Measurements from ENCODE around the gene CACNA1D.
"Not testable (repeated sequence)": the region's sequence is repeated elsewhere in the genome, so short reads cannot be mapped to it uniquely, and the experiment has no call there.

The CACNA1D gene

DNA sequence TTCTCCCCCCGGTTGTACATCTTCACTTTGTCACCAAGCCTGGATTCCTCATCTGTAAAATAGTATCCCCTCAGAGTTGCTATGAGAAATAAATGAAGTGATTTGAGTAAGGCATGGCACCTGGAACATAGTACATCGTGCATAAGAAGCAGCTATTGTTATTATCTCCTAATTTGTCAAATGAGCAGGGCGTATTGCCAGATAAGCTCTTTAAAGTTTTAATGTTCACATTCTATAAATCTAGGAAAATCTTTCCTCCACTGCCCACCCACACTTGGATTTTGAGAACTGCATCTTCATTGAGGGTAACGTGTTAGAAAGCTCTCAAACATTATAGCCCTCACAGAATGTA lies 32.3 kb downstream of the CACNA1D start:
- DNase-seq (ENCODE audit: low read depth in 2 of 2) = no peak

DNA sequence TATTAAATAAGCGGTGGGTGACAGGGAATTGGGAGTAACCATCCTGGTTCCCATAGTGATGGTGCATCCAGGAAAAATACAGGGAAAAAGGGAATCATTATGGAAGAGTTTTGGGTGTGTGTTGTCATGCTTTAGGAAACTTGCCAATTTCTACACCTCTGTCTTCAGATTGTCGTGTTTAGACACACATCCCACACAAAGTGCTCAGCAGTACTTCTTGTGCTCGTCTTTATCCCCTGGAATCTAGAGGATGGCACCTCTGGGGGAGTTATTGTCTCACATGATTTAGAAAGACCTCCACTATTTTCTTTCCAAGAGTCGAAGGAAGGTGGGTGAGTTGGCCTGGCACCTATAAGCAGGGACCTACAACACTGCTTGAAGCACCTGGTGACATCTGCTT lies 35.8 kb downstream of the CACNA1D start:
- DNase-seq (ENCODE audit: low read depth in 2 of 2) = no peak

DNA sequence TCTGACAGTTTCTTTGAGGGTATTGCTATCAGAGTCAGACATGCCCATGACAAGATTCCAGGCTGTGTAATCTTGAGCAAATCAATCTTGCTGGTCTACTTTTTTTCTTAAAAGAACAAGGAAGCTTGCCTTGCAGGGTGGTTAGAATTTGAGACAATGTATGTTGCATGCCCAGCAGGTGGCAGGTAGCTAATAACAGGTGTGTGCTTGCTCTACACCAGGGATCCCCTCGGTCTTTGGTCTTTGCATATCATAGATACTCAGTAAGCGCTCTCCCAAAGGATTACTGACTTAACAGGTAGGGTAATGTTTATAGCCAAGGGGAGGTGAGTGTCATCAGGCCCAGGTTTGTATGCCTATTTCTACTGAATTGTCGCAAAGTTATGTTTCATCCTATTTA lies 37.3 kb downstream of the CACNA1D start:
- no peak for DNase-seq (ENCODE audit: low read depth in 2 of 2)

DNA sequence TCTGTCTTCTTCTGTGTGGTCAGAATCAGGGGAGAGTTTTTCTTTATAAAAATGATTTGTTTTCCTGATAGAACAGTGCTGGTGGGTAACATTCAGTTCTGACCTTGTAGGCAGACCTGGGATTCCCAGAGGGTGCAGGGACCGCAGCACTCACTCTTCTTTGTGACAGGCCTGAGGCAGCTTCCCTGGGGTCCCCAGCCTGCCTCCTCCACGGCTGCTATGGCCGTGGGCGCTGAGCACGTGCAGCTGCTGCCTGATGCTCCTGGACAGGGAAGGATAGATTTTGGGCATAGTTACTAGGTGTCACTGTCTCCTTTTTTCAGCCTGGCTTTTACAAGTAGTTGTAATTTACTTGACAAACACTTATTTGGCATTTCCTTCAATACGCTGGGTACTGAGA lies 39.1 kb downstream of the CACNA1D start:
- no peak for DNase-seq (ENCODE audit: low read depth in 2 of 2)

DNA sequence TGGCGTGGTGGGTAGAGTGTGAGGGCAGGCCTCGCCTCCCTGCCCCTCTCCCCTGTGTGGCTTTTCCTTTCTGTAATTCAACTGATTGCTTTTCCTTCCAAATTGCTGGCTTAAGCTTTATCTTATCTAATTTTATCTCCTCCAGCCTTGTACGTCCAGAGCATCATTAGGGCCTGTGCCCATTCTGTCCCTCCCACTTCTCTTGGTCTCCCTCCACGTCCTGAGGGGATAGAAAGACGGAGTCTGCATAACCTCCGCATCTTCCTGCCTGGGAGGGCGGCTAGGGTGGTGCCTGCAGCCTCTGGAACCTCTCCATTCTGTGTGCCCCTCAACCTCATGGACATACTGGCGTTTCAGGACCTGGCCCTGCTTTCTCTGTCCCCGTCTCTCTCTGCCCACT lies 39.8 kb downstream of the CACNA1D start:
- no peak for DNase-seq (ENCODE audit: low read depth in 2 of 2)

DNA sequence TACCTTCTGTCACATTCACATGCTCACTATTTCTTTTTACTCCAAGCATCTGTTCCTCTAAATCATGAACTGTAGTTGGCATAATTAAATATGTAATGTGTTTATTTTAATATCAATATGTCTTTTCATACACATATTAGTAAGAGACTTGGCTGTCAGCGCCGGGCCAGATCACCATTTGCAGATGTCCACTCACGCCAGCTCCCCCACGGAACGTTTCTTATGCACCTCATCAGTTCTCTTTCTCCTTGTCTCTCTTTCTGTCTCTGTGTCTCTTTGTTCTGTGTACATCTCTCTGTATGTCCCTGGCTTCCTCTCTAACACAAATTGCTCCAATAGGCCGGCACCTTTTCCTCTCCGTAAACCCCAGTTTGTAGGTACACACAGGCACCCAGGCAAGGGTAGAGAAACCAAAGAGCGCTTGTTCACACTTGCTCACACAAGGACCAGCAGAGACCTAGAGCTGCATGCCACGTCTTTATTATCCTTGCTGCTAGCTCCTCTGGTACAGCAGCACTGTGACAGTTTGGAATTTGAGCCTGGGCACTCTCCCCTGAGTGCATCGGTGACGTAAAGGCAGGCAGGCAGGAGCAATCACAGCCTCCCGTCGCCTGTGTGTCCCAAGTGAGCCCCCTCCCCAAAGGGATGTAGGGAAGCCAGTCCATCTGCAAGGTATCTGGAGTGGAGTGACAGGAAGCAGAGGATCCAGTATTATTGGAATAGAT lies 40.4 kb downstream of the CACNA1D start:
- DNase-seq (ENCODE audit: low read depth in 2 of 2) = no peak

DNA sequence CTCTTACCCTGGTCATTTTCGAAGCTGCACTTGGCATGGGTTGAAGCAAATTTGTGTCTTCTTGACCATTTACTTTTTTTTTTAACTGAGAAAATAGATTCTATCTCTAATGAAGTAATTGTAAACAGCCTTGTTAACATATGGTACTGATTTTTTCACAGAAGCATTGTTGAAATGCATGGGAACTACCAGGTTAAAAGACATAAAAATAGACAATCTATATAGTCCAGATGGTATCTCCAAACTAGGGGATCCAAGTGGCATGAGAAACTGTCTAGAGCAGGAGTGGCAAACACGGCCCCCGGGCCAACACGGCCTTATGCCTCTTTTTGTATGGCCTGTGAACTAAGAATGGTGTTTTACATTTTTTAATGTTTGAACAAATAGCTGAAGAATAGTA lies 41.9 kb downstream of the CACNA1D start:
- DNase-seq (ENCODE audit: low read depth in 2 of 2) = no peak

DNA sequence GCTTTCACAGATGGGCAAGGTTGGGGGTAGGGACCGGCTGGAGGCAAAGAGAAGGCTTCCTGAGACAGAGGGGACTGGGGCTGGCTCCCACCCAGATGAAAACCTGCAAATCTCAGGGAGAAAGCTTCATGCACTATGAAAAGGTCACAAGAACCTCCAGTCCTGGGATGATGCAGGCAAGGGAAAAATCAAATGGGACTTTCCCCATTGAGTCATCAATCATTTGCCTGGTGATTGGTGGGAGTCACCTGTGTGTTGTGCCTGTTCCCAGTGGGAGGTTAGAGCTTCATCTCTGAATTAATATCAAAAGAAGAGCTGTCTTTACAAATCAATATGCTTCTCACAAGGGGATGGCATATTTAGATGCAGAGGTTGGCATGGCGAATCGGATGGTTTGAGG lies 49.9 kb downstream of the CACNA1D start:
- DNase-seq (ENCODE audit: low read depth in 2 of 2) = no peak

DNA sequence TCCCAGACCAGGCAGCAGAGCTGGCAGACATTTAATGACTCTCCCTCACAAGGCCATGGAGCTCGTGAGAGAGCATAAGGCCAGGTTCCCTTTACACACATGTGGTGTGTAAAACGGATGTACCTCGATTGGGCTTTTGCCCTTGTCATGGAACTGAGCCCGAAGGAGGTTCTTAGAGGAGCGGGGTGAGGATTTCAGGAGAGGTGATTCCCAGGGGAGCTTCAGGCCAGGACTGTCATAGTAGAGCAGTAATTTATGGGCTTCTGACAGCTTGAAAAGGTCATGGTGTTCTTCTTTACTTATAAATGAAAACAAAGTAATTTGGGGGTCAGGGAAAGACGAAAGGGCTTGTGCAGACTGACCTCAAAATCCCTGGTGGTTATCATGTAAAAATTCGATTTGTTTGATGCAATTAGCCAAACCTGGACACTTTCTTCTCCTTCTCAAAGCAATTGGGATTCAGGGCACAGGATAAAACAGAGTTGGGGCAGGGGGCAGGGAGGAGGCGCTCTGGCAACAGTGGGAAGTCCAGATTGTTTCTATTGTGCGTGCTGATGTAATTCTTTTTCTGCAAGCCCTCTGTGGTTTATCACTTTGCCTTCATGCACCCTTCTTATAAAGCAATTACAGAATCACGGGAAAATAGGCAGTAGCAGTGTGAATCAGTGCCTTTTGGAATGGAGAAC lies 51.0 kb downstream of the CACNA1D start:
- DNase-seq (ENCODE audit: low read depth in 2 of 2) = no peak

DNA sequence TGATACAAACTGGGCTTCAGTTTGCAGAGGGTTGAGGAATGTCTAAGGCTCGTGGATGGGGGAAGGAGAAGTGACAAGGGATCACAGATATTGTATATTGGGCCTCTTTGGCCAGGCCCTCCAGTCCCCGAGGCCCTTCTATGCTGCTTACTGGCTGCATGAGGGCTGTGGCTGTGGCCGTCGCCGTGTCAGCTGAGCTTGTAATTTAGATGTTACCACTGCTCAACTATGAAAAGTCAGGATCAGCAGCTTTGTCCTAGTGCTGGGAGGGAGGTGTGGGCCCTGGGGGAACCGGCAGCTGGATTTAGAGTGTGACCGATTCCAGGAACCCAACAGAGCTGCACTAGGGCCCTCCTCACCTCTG lies 51.6 kb downstream of the CACNA1D start:
- no peak for DNase-seq (ENCODE audit: low read depth in 2 of 2)

DNA sequence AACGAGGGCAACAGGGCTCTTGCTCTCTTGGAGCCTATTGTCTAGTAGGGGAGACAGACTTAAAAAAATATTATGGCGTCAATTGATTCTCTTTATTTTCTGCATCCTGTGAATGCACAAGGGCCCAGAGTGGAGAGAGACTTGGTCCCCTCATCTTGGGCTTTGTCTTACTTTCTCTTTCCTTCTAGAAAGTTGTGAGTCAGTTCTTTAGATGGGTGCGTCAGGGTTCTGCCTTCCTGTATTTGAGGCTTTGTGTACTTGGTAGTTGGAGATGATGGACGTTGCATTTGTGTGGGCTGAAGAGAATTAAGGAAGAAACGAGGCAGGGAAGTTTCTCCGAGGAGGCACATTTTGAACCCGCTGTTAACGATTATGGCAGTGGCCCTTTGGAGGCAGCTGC lies 52.9 kb downstream of the CACNA1D start:
- no peak for DNase-seq (ENCODE audit: low read depth in 2 of 2)

DNA sequence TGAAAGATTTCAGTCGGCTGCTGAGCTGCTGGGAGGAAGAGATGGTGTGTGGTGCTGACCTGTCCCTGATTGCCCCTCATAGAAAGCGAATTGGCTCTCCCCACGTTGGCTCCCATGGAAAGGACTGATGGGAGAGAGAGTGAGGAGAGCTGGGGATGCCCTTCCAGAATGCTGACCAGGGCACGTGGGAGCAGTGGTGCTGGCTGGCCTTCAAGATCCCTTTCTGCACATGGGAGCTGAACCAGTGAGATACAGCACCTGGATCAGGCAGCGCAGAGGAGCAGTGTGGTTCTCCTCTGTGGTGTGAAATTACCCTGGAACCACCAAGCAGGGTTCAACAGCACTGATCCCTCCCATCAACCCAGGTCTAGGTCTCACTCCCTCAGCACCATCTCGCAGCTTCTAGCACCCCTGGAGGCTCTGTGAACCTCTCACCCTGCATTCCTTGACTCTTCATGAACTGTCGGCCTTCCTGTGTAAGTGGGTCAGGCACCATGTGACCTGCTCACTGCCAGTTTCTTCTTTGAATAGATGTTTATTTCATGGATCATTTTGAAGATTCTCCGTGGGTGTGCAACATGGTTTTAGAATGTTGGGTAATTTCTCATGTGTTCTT lies 55.7 kb downstream of the CACNA1D start:
- DNase-seq (ENCODE audit: low read depth in 2 of 2) = no peak

DNA sequence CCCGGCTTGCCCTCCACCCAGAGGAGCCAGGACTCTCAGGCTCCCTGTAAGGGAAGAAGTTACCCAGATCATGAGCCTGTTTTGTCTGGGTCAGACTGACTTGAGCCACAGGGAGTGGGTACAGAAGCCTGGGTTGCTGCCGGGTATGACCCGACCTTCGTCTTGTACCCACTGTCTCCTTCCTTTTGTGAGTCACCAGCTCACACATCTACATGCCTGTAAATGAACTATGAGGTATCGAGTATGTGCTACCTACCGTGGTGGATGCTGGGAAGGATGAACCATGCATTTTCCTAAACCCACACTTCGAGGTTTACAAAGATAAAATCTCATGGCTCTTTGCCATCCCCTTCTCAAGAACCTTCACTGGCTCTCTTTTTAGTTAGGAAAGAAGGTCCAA lies 56.9 kb downstream of the CACNA1D start:
- no peak for DNase-seq (ENCODE audit: low read depth in 2 of 2)

DNA sequence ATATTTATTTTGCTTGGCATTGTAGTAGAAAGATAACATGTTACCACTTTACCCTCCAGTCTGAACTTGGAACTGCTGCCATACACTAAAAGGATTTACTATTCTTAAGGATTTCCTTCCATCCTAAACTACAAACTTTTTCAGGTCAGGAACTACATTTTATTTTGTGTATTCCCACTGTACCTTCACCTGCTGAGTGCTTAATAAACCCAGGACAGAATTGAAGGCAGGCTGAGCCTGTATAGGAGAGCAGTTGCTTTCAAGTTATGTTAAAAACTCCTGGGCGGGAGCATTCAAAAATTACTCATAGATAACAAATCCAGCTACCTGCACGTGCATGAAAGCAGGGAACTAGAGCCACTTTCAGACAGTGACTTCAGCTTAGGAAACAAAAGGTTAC lies 58.3 kb downstream of the CACNA1D start:
- no peak for DNase-seq (ENCODE audit: low read depth in 2 of 2)

DNA sequence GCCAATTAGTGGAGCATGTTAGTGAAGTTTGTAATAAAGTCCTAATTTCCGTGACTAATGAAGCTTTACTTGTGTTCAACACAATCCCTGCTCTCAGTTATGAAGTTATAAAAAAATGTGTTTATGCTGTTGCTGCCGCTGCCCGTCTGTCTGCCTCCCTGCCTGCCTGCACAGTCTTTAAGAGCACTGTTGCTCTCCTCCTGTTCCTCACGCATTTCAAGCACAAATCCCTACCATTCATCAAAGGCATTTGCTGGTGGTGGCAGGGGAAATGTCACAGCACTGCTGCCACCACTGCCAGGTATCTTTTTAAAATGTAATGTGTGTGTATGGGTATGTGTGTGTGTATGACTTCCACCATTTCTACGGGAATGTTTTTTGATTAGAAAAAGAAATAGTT lies 58.8 kb downstream of the CACNA1D start:
- no peak for DNase-seq (ENCODE audit: low read depth in 2 of 2)

DNA sequence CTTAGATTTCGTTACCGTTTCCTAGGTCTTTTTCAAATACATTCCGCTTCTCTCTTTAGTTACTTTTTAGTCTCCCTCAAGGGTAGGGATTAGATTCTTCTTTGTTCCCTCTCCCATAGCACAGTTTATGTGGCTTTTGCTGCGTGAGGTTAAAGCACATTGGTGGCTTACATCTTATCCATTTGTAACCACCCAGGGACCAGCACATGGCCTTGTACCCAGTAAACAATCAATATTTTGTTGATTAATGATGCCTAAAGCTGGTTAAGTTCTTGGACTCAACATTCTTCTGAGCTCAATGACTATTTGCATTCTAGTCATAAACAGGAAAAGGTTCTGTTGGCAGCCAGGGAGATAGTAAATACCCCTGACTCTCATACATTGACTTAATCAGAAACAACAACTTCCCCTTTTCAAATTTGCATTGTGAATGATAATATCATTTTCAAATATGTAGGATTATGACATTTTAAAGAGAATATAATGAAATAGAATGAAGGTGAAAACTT lies 60.2 kb downstream of the CACNA1D start:
- no peak for DNase-seq (ENCODE audit: low read depth in 2 of 2)

DNA sequence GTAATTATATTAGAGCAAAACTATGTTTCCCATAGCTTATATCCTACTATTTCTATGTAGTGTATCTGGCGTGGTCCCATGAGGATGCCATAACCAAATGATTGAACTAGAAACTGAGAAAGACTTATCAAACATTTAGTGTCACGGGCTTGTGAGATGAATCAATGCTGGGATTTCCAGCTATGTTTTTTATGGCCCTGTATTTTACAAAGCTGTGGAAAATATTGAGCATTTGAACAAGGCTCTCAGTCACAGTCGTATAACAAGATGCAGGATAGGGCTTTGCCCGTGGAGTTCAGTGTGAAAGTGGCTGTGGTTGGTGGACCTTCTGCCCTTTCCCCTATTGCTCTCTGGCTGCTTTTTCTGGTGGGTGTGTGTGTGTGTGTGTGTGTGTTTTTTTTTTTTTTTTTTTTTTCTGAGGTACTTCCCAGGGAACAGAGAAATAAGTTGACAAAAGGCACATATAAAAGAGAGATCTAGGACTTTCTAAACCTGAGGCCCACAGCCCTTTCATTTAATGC lies 60.7 kb downstream of the CACNA1D start:
- DNase-seq (ENCODE audit: low read depth in 2 of 2) = peak in 1 of 2 donors; percentile 8

DNA sequence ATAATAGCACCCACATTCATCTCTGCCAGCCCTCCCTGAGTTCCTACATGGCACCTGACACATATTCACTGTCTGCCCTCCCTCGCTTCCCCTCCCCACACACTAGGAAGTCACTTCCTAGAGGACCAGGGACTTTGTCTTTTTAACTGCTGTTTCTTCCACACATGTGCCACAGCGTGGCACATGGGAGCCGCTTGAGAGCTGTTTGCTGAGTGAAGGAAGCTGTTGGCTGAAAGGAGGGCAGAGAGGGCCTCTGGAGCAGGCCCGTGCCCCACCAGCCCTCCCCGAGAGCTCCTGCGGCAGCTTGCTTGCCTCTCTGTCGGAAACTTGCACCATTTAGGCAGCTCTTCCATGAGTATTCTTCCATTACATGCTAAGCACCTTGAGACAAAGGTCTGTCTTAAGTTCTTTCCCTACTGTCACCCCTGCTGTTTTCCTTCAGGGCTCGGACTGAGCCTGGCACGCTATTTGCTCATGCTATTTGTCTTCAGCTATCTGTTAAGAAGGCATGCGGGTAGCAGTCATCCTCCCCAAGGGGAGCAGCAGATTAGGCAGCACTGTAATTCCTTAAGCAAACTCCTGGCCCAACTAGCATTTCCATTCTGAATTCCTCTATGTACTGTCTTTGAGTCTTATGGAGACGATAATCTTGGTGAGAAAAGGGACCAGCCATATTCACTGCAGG lies 72.2 kb downstream of the CACNA1D start:
- no peak for DNase-seq (ENCODE audit: low read depth in 2 of 2)

DNA sequence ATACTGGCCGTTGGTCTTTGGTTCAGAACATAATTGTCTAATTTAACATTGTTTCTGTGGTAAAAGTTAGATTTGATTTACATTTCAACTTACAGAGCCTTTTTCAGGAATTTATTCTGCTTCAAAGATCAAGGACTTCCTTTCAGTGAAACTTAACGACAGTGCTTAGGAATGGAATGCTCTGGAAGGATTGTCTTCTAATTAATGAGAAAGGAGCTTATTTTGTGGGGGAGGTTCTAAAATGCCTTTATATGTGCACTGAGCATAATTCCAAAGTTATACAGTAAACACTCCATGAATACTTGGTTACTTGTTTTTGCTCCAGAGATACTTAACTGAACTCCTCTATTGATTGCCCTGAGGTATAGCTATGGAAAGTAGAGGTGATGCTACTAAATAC lies 75.7 kb downstream of the CACNA1D start:
- no peak for DNase-seq (ENCODE audit: low read depth in 2 of 2)

DNA sequence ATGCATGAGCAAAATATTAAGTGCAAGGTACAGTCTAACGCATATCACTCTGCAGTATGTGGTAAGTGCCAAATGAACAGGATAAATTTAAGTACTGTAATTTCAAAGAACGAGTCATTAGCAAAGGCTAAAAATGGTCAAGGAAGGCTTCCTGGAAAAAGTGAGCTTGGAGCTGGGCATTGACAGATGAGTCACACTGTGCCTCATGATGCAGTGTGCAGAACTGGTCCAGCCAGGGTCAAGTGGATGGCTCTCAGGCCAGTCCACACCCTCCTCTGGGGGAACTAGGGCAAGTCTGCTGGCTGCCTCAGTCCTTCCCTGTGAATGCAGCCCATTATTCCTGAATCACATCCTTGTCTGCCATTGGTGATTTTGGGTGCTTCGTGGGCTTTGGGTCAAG lies 76.3 kb downstream of the CACNA1D start:
- no peak for DNase-seq (ENCODE audit: low read depth in 2 of 2)

DNA sequence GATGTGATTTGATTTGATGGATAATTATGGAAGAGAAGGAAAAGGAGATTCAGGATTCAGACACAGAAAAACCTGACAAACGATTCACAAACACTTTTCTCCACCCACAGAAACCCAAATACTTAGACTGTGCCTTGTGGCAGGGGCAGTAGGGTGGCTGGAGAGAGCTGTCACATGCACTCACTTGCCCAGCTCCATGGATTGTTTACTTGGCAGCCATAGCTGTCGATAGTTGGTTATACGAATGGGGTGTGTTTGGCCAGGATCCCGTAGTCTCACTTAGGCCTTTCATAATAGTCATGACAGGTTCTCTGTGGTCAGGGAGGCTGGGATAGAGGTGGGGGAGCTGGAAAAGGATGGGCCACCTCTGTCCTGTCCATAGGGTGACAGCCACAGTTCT lies 76.9 kb downstream of the CACNA1D start:
- DNase-seq (ENCODE audit: low read depth in 2 of 2) = no peak

DNA sequence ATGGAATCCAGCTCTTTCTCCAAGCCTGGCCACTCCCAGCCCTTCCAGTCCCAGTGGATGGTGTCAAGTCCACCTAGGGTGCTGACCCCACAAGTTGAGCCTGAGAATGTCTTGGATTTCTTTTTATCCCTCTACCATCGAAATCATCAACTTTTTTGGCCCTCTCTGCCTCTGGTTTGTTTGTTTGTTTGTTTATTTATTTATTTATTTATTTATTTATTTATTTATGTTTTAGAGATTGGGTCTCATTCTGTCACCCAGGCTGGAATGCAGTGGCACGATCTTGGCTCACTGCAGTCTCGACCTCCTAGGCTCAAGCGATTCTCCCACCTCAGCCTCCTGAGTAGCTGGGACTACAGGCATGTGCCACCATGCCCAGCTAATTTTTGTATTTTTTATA lies 77.8 kb downstream of the CACNA1D start:
- DNase-seq (ENCODE audit: low read depth in 2 of 2) = not testable (repeated sequence)

Measured in stimulated activated CD8-positive, alpha-beta memory T cell treated with anti-CD3 and anti-CD28 coated beads, Interleukin-2, amount 100 ng/mL, for 48 hours (primary cell).